ENCODE measurements around the gene JAK3.
A peak's percentile ranks its signal among the peaks of the same experiment; 100 is the strongest.

JAK3 gene

GRCh38 chr19:17843908-17844490 lies 3.8 kb downstream of the JAK3 start:
- Histone ChIP-seq H3K9ac (peak overlapping the region in 5 of 11 experiments; percentile 6 to 92 (median 30); a peak in 6 of 22 replicates), H3K9me3 (replicated peaks in 1 of 11) (peaks cover 0 to 5% (median 0%) of the 10 kb centered on the region in 11 experiments; a peak in 1 of 22 replicates), H3K4me1 (peaks cover 45 to 62% (median 52%) of the 10 kb centered on the region in 10 experiments), H3K27me3 (no peaks in the 10 kb centered on the region), H3K4me3 (no peak overlapping the region), H3K27ac (peak overlapping the region in 2 of 11 experiments; percentile 9 to 20; a peak in 3 of 22 replicates), H4K20me1 (peaks cover 0 to 70% (median 16%) of the 10 kb centered on the region in 11 experiments; a peak in 11 of 22 replicates), H3K4me2 (peak overlapping the region in 9 of 11 experiments; percentile 5 to 100 (median 93); a peak in 13 of 22 replicates), H3K36me3 (peaks cover 43 to 64% (median 50%) of the 10 kb centered on the region in 11 experiments)
- no peak for TF ChIP-seq Cebpa-rat (IDR thresholded peaks at IDR 0.05)

- no peak overlapping the region for H3K4me3 ChIP-seq
- H3K9me3 ChIP-seq (replicated peaks in 1 of 11) = peaks cover 0 to 5% (median 0%) of the 10 kb centered on the region in 11 experiments; a peak in 1 of 22 replicates
- peaks cover 38 to 56% (median 46%) of the 10 kb centered on the region in 10 experiments for H3K4me1 ChIP-seq
- H3K36me3 ChIP-seq = peaks cover 50 to 70% (median 57%) of the 10 kb centered on the region in 11 experiments
- no peak for TF ChIP-seq Cebpa-rat (IDR thresholded peaks at IDR 0.05)
- no peak overlapping the region; a peak in 1 of 22 replicates for H3K27ac ChIP-seq
- peak overlapping the region in 6 of 11 experiments; percentile 88 to 100 (median 95); a peak in 8 of 22 replicates for H3K4me2 ChIP-seq
- no peak overlapping the region; a peak in 1 of 22 replicates for H3K9ac ChIP-seq
- peaks cover 0 to 75% (median 16%) of the 10 kb centered on the region in 11 experiments; a peak in 11 of 22 replicates for H4K20me1 ChIP-seq
- no peaks in the 10 kb centered on the region for H3K27me3 ChIP-seq
These were observed 4.4 kb downstream of the JAK3 start for GRCh38 chr19:17843292-17843827.

GRCh38 chr19:17842663-17843291 lies 5.0 kb downstream of the JAK3 start:
- H3K9ac ChIP-seq = no peak overlapping the region
- peaks cover 34 to 51% (median 41%) of the 10 kb centered on the region in 10 experiments for H3K4me1 ChIP-seq
- H3K9me3 ChIP-seq (replicated peaks in 1 of 11) = peaks cover 0 to 5% (median 0%) of the 10 kb centered on the region in 11 experiments; a peak in 1 of 22 replicates
- no peak overlapping the region; a peak in 1 of 22 replicates for H3K27ac ChIP-seq
- peaks cover 0 to 81% (median 16%) of the 10 kb centered on the region in 11 experiments; a peak in 11 of 22 replicates for H4K20me1 ChIP-seq
- TF ChIP-seq Cebpa-rat (IDR thresholded peaks at IDR 0.05) = no peak
- H3K27me3 ChIP-seq = no peaks in the 10 kb centered on the region
- H3K4me3 ChIP-seq = no peak overlapping the region
- H3K4me2 ChIP-seq = peak overlapping the region in 2 of 11 experiments; percentile 93 to 100; a peak in 3 of 22 replicates
- peaks cover 55 to 76% (median 62%) of the 10 kb centered on the region in 11 experiments for H3K36me3 ChIP-seq

GRCh38 chr19:17841810-17842662 lies 5.7 kb downstream of the JAK3 start:
- Histone ChIP-seq H3K9ac (no peak overlapping the region), H4K20me1 (peaks cover 0 to 84% (median 16%) of the 10 kb centered on the region in 11 experiments; a peak in 11 of 22 replicates), H3K36me3 (peaks cover 57 to 84% (median 69%) of the 10 kb centered on the region in 11 experiments), H3K9me3 (replicated peaks in 1 of 11) (peaks cover 0 to 5% (median 0%) of the 10 kb centered on the region in 11 experiments; a peak in 1 of 22 replicates), H3K27me3 (no peaks in the 10 kb centered on the region), H3K27ac (no peak overlapping the region), H3K4me2 (no peak overlapping the region), H3K4me3 (no peak overlapping the region), H3K4me1 (peaks cover 31 to 48% (median 37%) of the 10 kb centered on the region in 10 experiments)
- TF ChIP-seq Cebpa-rat (IDR thresholded peaks at IDR 0.05) = no peak

GRCh38 chr19:17841371-17841809 lies 6.4 kb downstream of the JAK3 start:
- peaks cover 0 to 88% (median 16%) of the 10 kb centered on the region in 11 experiments; a peak in 11 of 22 replicates for H4K20me1 ChIP-seq
- H3K4me2 ChIP-seq = no peak overlapping the region
- TF ChIP-seq Cebpa-rat (IDR thresholded peaks at IDR 0.05) = no peak
- H3K36me3 ChIP-seq = peaks cover 61 to 89% (median 72%) of the 10 kb centered on the region in 11 experiments
- peaks cover 0 to 5% (median 0%) of the 10 kb centered on the region in 11 experiments; a peak in 1 of 22 replicates for H3K9me3 ChIP-seq (replicated peaks in 1 of 11)
- H3K27me3 ChIP-seq = no peaks in the 10 kb centered on the region
- no peak overlapping the region for H3K9ac ChIP-seq
- no peak overlapping the region for H3K4me3 ChIP-seq
- H3K4me1 ChIP-seq = peaks cover 24 to 42% (median 31%) of the 10 kb centered on the region in 10 experiments
- H3K27ac ChIP-seq = no peak overlapping the region

GRCh38 chr19:17840019-17840418 lies 7.8 kb downstream of the JAK3 start:
- Histone ChIP-seq H3K4me1 (peaks cover 10 to 28% (median 17%) of the 10 kb centered on the region in 10 experiments), H3K4me2 (no peak overlapping the region), H3K36me3 (peaks cover 72 to 96% (median 86%) of the 10 kb centered on the region in 11 experiments), H3K9me3 (replicated peaks in 1 of 11) (peaks cover 0 to 5% (median 0%) of the 10 kb centered on the region in 11 experiments; a peak in 1 of 22 replicates), H3K27ac (no peak overlapping the region), H3K9ac (no peak overlapping the region), H3K4me3 (no peak overlapping the region), H4K20me1 (peaks cover 0 to 91% (median 16%) of the 10 kb centered on the region in 11 experiments; a peak in 11 of 22 replicates), H3K27me3 (no peaks in the 10 kb centered on the region)
- no peak for TF ChIP-seq Cebpa-rat (IDR thresholded peaks at IDR 0.05)

GRCh38 chr19:17837972-17838371 lies 9.8 kb downstream of the JAK3 start:
- Histone ChIP-seq H3K4me2 (no peak overlapping the region), H3K4me1 (peaks cover 0 to 8% (median 0%) of the 10 kb centered on the region in 10 experiments; a peak in 5 of 20 replicates), H3K4me3 (no peak overlapping the region), H3K36me3 (peaks cover 75 to 99% (median 93%) of the 10 kb centered on the region in 11 experiments), H3K27me3 (no peaks in the 10 kb centered on the region), H3K27ac (no peak overlapping the region), H4K20me1 (peaks cover 0 to 91% (median 1%) of the 10 kb centered on the region in 11 experiments; a peak in 8 of 22 replicates), H3K9me3 (replicated peaks in 1 of 11) (peaks cover 0 to 5% (median 0%) of the 10 kb centered on the region in 11 experiments; a peak in 1 of 22 replicates), H3K9ac (no peak overlapping the region)
- TF ChIP-seq Cebpa-rat (IDR thresholded peaks at IDR 0.05) = no peak

- H3K4me2 ChIP-seq = no peak overlapping the region
- H3K27me3 ChIP-seq = no peaks in the 10 kb centered on the region
- H3K27ac ChIP-seq = no peak overlapping the region
- no peak for TF ChIP-seq Cebpa-rat (IDR thresholded peaks at IDR 0.05)
- H3K4me1 ChIP-seq = no peaks in the 10 kb centered on the region
- H3K4me3 ChIP-seq = no peak overlapping the region
- no peak overlapping the region for H3K9ac ChIP-seq
- peaks cover 78 to 99% (median 95%) of the 10 kb centered on the region in 11 experiments for H3K36me3 ChIP-seq
- H4K20me1 ChIP-seq = peaks cover 0 to 89% (median 0%) of the 10 kb centered on the region in 11 experiments; a peak in 7 of 22 replicates
- H3K9me3 ChIP-seq (replicated peaks in 1 of 11) = peaks cover 0 to 14% (median 3%) of the 10 kb centered on the region in 11 experiments; a peak in 13 of 22 replicates
These were observed 11.3 kb downstream of the JAK3 start for GRCh38 chr19:17836530-17836929.

All from BLaER1 treated with 17β-estradiol and CSF1 and Interleukin-3, amounts not matched to agents 10 nM and 100 nM (cell line).